Measurements from ENCODE around the gene AMDHD1.
"Not testable (repeated sequence)": the region's sequence is repeated elsewhere in the genome, so short reads cannot be mapped to it uniquely, and the experiment has no call there.

The AMDHD1 gene

DNA sequence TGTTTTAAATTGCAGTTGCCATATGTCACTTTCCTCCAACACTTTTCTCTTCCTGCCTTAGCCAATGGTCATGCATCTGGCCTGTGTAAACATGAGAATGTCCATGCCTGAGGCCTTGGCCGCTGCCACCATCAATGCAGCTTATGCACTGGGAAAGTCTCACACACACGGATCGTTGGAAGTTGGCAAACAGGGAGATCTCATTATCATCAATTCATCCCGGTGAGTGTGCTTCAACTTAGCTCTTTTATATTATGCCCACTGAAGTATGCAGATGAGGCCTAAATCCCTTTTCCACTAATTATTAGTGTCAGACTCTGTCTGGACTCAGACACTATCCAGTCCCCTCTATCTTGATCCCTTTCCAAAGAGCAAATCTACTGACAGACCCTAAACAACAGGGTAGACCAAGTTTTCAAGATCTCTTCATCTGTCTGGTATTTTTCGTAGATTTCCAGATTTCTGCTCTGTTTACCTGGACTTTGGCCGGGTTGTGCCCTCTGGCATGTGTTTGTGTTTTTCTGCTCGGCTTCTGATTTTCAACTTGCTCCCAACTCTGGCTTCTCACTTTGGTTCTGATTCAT is 23.2 kb downstream of the AMDHD1 start:
- no peak for DNase-seq

GRCh38 chr12:95967301-95967700 is 24.2 kb downstream of the AMDHD1 start:
- no peak for DNase-seq

DNA sequence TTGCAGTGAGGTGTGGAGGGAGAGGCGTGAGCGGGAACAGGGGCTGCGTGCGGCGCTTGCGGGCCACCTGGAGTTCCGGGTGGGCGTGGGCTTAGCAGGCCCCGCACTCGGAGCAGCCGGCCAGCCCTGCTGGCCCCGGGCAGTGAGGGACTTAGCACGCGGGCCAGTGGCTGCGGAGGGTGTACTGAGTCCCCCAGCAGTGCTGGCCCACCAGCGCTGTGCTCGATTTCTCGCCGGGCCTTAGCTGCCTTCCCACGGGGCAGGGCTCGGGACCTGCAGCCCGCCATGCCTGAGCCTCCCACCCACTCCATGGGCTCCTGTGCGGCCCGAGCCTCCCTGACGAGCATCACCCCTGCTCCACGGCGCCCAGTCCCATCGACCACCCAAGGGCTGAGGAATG is 26.0 kb downstream of the AMDHD1 start:
- DNase-seq, result not testable (repeated sequence)

DNA sequence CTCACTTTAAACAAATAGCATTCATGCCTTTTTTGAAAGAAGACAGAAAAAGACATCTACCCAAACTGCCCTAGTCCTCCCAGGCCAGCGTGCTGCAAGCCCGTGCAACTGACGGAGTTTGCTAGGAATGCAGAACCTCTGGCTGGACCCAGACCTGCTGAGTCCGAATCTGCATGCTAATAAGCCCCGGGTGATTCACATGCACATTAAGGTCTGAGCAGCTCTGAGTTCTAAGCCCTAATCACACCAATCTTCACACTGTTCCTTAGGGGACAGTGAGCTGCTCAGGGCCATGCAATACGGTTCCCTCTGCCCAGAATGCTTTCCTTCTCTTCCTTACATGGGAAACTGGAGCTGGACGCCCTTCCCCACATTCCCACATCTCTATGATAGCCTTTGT is 27.8 kb downstream of the AMDHD1 start:
- DNase-seq, result no peak

DNA sequence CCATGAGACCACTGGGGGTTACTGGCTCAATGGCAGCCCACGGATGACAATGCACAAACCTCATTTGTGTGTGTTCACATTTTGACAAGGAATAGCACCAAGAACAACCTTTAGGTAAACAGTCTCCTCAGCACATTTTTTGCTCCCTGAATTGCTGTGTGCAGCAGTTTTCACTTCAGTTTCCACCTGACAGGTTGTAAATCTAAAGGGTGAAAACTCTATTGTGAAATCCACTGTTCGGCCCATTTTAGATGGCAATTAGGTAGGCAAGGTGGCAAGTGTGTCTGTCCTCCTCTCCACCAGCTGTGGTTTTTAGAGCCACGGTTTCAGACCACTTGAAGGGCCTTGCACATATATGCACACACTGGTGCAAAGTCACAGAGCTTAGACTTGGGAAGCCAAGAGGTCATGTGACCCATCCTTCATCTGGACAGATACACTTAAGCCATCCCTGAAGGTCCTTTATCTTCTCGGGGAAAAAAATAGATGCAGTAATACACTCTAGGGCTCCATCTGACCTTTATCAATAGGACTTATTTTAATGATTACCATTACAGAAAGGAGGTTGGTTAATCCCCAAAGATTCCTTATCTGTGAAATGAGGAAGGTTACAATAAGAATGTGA is 29.8 kb downstream of the AMDHD1 start:
- DNase-seq, result peak; percentile 48

GRCh38 chr12:95974358-95974757 is 31.2 kb downstream of the AMDHD1 start:
- DNase-seq, result no peak

DNA sequence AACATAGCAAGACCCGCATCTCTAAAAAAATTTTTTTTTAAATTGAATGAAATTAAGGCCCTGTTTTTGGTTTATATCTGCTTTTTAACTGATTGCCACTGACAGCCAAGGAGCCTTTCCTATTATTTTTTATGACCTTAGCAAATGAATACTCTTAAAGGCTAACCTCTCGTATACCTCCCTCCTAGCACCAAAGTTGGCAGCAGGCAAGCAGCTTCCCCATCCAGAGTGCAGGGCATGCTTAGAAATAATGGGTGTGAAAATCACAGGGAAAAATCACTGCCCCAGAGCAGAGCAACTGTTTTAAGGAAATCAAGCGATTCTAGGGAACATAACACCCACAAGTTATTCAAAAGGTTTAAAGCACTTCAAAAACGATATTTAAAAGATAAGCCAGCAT is 32.4 kb downstream of the AMDHD1 start:
- DNase-seq, result no peak

- DNase-seq, result no peak
These were observed 33.3 kb downstream of the AMDHD1 start for GRCh38 chr12:95976416-95976832.

DNA sequence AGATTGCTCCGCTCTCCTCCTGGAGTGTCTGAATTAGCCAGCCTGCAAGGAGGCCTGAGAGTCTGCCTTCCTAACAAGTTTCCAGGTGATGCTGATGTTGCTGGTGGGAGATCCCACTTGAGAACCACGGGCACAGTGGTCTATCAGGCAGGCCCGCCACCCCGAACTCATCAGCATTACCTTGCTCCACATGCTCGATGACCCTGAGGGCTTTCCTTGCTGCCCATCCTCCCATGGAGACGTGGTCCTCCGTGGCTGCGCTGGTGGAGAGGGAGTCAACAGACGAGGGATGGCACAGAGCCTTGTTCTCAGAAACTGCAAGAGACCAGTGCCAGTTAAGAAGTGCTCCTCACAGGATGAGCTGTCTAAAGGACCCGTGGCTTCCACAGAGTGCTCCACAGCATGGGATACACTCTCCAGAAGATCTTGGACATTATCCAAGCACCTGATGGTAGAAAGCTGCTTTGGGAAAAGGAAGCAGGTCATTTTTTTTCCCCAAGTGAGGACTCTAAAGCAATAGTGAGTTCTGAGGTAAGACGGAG is 34.7 kb downstream of the AMDHD1 start:
- no peak for DNase-seq

GRCh38 chr12:95978351-95978750 is 35.2 kb downstream of the AMDHD1 start:
- DNase-seq, result no peak

DNA sequence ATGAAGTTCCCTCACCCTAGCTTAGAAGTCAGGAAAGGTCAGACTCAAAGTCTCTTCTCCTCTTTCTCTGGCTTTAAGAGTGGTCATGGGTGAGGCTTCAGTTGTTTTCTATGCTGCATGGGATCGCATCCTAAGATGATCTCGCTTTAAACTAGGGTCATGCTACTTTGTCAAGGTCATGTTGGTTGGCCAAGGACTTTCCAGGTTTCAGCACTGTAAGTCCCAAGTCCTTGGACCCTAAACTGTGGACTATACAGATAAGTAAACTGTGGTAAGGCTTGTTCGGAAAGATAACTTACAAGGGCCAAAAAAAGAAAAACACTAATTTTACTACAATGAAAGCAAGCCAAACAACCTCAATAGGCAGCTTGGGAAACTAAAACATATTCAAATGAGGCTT is 35.6 kb downstream of the AMDHD1 start:
- DNase-seq, result no peak

DNA sequence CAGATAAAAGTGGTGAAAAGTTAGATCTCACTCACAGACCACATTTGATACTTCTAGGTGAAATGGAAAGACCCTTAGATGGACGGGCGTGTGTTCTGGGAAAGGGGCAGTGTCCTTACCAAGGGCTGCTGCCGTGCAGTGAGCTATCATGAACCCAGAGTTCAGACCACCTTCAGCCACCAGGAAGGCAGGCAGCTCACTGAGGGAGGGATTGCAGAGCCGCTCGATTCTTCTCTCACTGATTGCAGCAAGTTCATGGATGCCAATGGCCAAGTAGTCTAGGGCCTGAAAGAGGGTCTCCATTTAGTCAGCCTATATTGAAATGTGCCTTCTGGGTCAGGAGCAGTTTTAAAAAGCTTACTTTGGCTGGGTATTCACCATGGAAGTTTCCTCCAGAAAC is 37.3 kb downstream of the AMDHD1 start:
- no peak for DNase-seq

DNA sequence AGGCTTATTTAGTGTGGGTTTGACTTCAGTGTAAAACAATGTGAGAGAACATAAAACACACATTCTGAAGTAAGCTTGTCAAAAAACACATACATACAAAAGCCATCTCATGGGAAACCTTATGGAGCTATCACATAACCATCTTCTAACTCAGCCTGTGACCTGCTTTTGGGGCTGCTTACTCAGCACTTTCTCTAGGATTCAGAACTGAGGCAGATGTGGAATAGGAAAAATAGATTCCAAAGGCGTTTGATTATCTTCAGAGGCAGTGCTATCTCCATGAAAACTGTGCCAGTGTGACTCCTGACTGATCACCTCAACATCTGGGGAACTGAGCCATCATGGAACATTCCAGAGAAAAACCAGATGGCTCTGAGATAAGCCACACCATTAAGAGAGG is 39.5 kb downstream of the AMDHD1 start:
- DNase-seq, result no peak

DNA sequence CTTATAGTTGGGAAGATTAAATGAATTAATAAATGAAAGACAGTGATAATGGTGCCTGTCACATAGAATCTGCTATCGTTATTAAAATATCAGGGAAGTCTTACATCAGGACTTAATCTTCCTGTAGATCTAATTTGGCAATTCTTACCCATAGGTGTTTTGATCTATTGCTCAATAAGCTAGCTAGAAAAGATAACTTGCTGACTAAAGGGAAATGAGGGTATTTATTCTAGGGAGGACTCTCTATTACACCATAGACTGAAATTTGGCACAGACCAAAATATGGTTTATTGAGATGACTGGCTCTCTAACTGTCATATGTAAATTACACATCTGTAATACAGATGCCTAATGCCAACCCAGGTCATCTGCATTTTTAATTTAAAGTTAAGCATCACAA is 41.6 kb downstream of the AMDHD1 start:
- no peak for DNase-seq

DNA sequence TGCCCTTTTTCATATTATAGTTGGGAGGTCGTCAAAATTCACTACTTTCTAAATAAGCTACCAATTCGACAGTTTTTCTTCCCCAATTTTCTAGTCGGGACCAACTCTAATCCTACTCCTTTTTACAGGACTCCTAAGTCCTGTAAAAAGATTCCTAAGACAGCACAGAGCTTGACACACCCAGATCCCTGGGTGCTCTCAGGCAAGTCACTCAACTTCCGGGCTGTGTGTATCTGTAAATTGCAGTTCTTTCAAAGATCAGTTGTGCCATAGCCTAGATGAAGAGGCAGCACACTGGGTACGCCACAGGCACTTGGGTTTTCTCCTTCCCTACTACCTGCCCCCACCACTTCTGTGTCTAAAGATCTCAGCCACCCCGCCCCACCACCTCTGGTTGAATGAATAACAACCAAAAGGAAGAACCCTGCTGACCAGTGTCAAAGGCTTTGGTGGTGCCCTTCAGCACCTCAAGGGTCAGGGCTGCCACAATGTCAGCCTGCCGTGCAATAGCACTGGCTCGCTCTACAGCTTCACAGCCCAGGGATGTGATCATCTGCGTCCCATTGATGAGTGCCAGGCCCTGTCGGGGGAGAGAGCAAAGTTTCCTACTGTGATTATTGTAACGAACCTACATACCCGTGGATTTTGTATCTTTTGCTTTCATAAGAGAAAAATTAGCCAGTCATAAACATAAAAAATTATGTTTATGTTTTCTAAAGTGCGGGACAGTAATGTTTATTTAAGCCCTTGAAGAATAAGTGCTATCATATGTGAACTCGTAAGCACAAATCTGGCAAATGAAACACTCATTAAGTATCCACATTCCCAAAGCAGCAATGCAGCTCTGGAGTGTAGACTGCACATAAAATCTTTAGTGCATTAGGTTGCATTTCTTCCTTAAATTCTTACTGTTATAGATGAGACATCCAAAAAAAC is 43.8 kb downstream of the AMDHD1 start:
- DNase-seq, result no peak

DNA sequence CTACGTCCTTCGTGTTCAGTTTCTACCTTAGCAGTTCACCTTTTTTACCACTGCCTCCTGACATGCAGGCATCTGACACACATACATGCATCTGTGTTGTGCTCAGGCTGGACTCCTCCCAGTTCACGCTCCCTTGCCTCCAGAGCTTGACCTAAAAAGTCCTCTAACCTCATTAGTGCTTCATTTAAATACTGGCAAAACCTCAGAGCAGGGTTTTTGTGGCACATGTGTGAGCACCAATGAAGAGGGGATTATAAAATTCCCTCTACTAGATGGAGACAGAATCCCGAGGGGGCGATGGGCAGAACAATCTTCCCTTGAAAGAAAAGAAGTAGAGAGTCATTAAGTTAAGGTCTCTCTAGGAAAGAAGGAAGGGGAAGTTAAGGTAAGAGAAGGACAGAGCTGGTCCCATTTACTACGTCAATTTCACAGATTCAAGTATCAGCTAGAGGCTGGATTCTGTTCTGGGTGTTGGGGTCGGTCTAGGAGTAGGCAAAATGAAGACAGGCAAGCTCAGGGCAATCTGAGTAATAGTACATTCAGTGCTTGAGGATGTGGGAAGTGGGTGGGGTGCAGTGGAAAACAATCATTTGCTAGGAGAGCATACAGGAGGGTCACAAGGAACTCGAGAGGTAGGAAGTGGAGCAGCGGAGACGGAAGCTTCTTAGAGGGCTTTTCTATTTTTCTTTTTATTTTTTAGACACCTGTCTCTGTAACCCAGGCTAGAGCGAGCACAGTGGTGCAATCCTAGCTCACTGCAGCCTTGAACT is 45.6 kb downstream of the AMDHD1 start:
- no peak for DNase-seq

DNA sequence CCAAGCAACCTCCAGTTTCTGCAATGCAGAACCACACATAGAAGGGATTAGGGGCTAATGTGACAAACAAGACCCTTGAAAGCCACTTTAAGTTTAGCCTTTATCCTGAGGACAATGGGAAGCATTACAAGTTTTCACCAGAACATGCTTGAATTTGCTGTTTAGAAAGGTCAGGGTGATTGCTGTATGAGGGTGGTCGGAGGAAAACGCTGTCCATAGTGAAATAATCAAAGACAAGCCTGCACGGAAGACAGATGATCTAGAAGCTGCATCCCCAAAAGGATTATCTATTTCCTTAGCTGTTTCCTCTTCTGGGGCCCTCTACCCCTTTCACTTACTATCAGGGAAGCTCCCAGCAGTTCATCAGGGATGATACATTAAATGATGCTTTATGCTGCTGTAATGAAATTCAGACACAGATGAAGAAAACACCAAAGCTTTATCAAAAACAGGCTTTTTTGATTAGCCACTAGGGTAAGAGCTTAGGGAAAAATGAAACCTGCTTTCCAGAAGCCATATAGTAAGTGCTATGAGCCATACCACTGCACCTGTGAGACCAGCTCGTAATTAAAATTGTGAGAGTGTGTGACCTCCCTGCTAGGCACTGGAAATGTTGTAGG is 46.5 kb downstream of the AMDHD1 start:
- DNase-seq, result peak; percentile 43

DNA sequence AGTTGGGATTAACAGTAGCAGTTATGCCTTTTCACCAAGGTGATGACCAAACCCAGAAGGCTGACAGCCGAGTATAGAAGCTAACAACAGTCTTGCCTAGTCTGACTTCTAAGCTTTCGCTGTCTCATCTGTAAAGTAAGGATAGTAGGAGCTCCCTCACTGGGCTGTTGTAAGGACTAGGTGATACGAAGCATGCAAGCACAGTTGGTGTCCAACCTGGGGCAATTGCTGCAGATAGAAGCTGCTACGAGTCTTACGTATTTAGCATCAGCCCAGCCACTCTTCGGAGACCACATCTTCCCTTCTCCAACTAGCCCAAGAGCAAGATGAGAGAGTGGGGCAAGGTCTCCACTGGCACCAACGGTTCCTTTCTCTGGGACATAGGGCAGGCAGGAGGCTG is 47.0 kb downstream of the AMDHD1 start:
- no peak for DNase-seq

GRCh38 chr12:95993907-95994306 is 50.8 kb downstream of the AMDHD1 start:
- no peak for DNase-seq

GRCh38 chr12:95994476-95994875 is 51.3 kb downstream of the AMDHD1 start:
- no peak for DNase-seq

DNA sequence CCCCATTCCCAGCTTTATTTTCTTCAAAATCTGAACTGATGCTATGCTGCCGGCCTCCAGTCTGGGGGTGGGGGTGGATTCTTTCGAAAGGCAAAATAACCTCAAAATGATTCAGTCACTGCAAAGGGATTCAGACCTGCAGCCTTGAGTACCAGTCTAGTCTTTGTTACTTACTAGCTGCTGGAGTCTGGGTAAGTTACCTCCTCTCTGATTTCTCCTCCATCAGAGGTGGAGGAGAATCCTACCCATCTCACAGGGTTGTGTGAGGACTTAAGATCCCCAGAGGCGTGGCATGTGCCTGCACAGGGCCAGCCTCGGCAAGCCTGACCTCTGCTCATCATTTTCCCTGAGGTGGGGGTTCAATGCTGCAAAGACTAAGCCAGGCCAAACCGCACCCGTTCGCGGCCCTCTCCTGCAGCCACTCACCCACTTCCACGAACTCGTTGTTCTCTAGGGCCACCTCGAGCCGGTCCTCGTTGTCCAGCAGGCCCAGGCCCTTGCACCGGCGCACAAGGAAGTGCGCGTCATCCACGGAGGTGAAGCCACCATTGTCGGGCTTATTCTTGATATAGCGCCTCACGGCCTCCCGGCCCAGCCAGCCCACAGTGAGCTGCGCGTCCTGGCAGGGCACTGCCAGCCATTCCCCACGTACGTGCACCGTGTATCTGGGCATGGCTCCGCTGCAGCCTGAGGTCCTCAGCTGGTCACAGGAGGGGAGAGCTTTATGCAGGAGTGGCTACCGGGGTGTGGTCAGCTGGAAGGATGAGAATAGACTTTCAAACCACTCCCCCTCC is 52.3 kb downstream of the AMDHD1 start:
- DNase-seq, result no peak

All from MV-4-11 (cell line).